Activated B cell treated with CpG ODN at 0.5 μM for 24 hours (primary cell): ENCODE measurements around the gene PDE1C. TPM values are rescaled to one million over a fixed set of nuclear protein-coding genes. Genes with fewer than 3 reads are reported as not detected.

ENCODE experiments used
- ATAC-seq: fragments of 200-7000 bp; cut with Tn5 transposase; one replicate; pipeline ENCODE4 v1.10.0; 2021; ENCODE audit warnings: low read depth, mild to moderate bottlenecking, moderate library complexity
- CTCF ChIA-PET: fragments of 350-600 bp; sonication (Branson Sonifier 250); formaldehyde crosslinking; loops from one replicate; lab custom pipeline; 2021; ENCODE audit warnings: antibody characterized with exemption; lab: Charles Lee
- POLR2A ChIA-PET: fragments of 350-600 bp; sonication (Branson Sonifier 250); formaldehyde crosslinking; loops from one replicate; lab custom pipeline; 2021; ENCODE audit warnings: antibody characterized with exemption; lab: Charles Lee
- DNase-seq: peaks from one replicate; pipeline ENCODE4 v3.0.0; 2022
- H3K27ac Mint-ChIP-seq: one replicate; pipeline ENCODE4 v1.8.0; 2020; ENCODE audit warnings: mixed read lengths
- H3K27me3 Mint-ChIP-seq: one replicate; pipeline ENCODE4 v1.8.0; 2021; ENCODE audit warnings: mixed read lengths
- H3K36me3 Mint-ChIP-seq: one replicate; pipeline ENCODE4 v1.8.0; 2021; ENCODE audit warnings: low read depth, mixed read lengths
- H3K4me1 Mint-ChIP-seq: one replicate; pipeline ENCODE4 v1.8.0; 2021; ENCODE audit warnings: mixed read lengths
- H3K4me3 Mint-ChIP-seq: one replicate; pipeline ENCODE4 v1.8.0; 2020; ENCODE audit warnings: mild to moderate bottlenecking, mixed read lengths
- H3K9me3 Mint-ChIP-seq: one replicate; pipeline ENCODE4 v1.8.0; 2020; ENCODE audit warnings: mixed read lengths
- CTCF ChIP-seq: fragments of 200-600 bp; IDR thresholded peaks from one replicate; pipeline ENCODE4 v1.8.0; 2022; ENCODE audit warnings: antibody characterized with exemption, mild to moderate bottlenecking
- intact Hi-C: fragments of 100-400 bp; cut with micrococcal nuclease; formaldehyde crosslinking; loops from one replicate; pipeline ENCODE4 v1.15.1; 2024
- total RNA-seq: library from RNA; stranded (reverse); gene quantifications from 2 replicates; pipeline ENCODE4 v1.2.3, GENCODE V29; 2022

PDE1C gene
- total RNA-seq, 1 donor from 2014 or later = not detected

GRCh38 chr7:31922848-31923247 lies 147.4 kb downstream of the PDE1C start:
- no peak overlapping the region for H3K4me3 Mint-ChIP-seq
- H3K27me3 Mint-ChIP-seq = no peaks in the 10 kb centered on the region
- TF ChIP-seq CTCF = no peak
- no peaks in the 10 kb centered on the region for H3K9me3 Mint-ChIP-seq
- no peaks in the 10 kb centered on the region for H3K4me1 Mint-ChIP-seq
- H3K36me3 Mint-ChIP-seq = no peaks in the 10 kb centered on the region
- CTCF ChIA-PET = no interaction called here
- H3K27ac Mint-ChIP-seq = no peak overlapping the region
- POLR2A ChIA-PET = no interaction called here
- no peak for DNase-seq
- ATAC-seq = no peak
- intact Hi-C loops = no loop called here

- H3K27ac Mint-ChIP-seq = no peak overlapping the region
- no peaks in the 10 kb centered on the region for H3K4me1 Mint-ChIP-seq
- no peak for ATAC-seq
- DNase-seq = no peak
- TF ChIP-seq CTCF = no peak
- no peaks in the 10 kb centered on the region for H3K36me3 Mint-ChIP-seq
- no peaks in the 10 kb centered on the region for H3K9me3 Mint-ChIP-seq
- ChIA-PET POLR2A (no interaction called here), CTCF (no interaction called here)
- intact Hi-C loops = no loop called here
- H3K27me3 Mint-ChIP-seq = no peaks in the 10 kb centered on the region
- H3K4me3 Mint-ChIP-seq = no peak overlapping the region
These were observed 149.2 kb downstream of the PDE1C start for GRCh38 chr7:31921047-31921446.

- no peaks in the 10 kb centered on the region for H3K36me3 Mint-ChIP-seq
- DNase-seq = no peak
- no peak overlapping the region for H3K4me3 Mint-ChIP-seq
- H3K9me3 Mint-ChIP-seq = no peaks in the 10 kb centered on the region
- intact Hi-C loops = no loop called here
- ChIA-PET CTCF (no interaction called here), POLR2A (no interaction called here)
- H3K4me1 Mint-ChIP-seq = no peaks in the 10 kb centered on the region
- H3K27ac Mint-ChIP-seq = no peak overlapping the region
- no peaks in the 10 kb centered on the region for H3K27me3 Mint-ChIP-seq
- no peak for TF ChIP-seq CTCF
- no peak for ATAC-seq
These were observed 150.4 kb downstream of the PDE1C start for GRCh38 chr7:31919678-31920369.

- Mint-ChIP-seq H3K36me3 (no peaks in the 10 kb centered on the region), H3K4me1 (no peaks in the 10 kb centered on the region), H3K9me3 (no peaks in the 10 kb centered on the region), H3K27me3 (no peaks in the 10 kb centered on the region), H3K4me3 (no peak overlapping the region), H3K27ac (no peak overlapping the region)
- no peak for ATAC-seq
- intact Hi-C loops = no loop called here
- DNase-seq = no peak
- CTCF ChIA-PET = no interaction called here
- TF ChIP-seq CTCF = no peak
- POLR2A ChIA-PET = no interaction called here
These were observed 151.4 kb downstream of the PDE1C start for GRCh38 chr7:31918706-31919393.

- TF ChIP-seq CTCF = no peak
- CTCF ChIA-PET = no interaction called here
- POLR2A ChIA-PET = no interaction called here
- Mint-ChIP-seq H3K27me3 (no peaks in the 10 kb centered on the region), H3K36me3 (no peaks in the 10 kb centered on the region), H3K27ac (no peak overlapping the region), H3K9me3 (no peaks in the 10 kb centered on the region), H3K4me3 (no peak overlapping the region), H3K4me1 (no peaks in the 10 kb centered on the region)
- intact Hi-C loops = no loop called here
- DNase-seq (no peak), ATAC-seq (no peak)
These were observed 153.0 kb downstream of the PDE1C start for GRCh38 chr7:31917256-31917655.
